Panc1 (cell line): ENCODE data around the gene FUT8. TPM values are rescaled to one million over a fixed set of nuclear protein-coding genes. Genes with fewer than 3 reads are reported as not detected.

Source experiments
- ATAC-seq: fragments of 200-7000 bp; cut with Tn5 transposase; 2 replicates; pipeline ENCODE4 v1.9.1; 2020; ENCODE audit warnings: mild to moderate bottlenecking, moderate library complexity
- BruUV-seq: library from RNA; stranded (reverse); fragments of 400-500 nt; replicated peaks from 2 replicates; lab custom pipeline; 2021; lab: Mats Ljungman, UMichigan
- CTCF ChIA-PET: fragments of 300-600 bp; sonication (Branson Sonifier 250); formaldehyde crosslinking; loops from one replicate; lab custom pipeline; 2022; ENCODE audit warnings: antibody characterized with exemption; lab: Charles Lee
- POLR2A ChIA-PET: fragments of 300-600 bp; sonication (Branson Sonifier 250); formaldehyde crosslinking; loops from one replicate; lab custom pipeline; 2022; ENCODE audit warnings: antibody characterized with exemption; lab: Charles Lee
- DNase-seq: peaks from one replicate; pipeline ENCODE4 v3.0.0-alpha.2; 2010; ENCODE audit warnings: low read depth, low spot score
- H3K27ac ChIP-seq: 2 replicates; pipeline ENCODE4 v1.5.1; 2011; ENCODE audit warnings: mild to moderate bottlenecking, low read length, inconsistent platforms
- H3K27me3 ChIP-seq: fragments of 200-500 bp; sonication (Bioruptor generic); 2 replicates; pipeline ENCODE4 v1.6.0; 2014; ENCODE audit warnings: low read length, inconsistent platforms; ENCODE audit not compliant: control insufficient read depth, insufficient read depth
- H3K36me3 ChIP-seq: fragments of 200-500 bp; sonication (Bioruptor generic); 2 replicates; pipeline ENCODE4 v1.5.1; 2014; ENCODE audit warnings: inconsistent platforms, mild to moderate bottlenecking, low read length, moderate library complexity; ENCODE audit not compliant: control insufficient read depth, insufficient read depth
- H3K4me1 ChIP-seq: 2 replicates; pipeline ENCODE4 v1.5.1; 2011; ENCODE audit warnings: inconsistent platforms, mild to moderate bottlenecking, low read length, moderate library complexity; ENCODE audit not compliant: control insufficient read depth, insufficient read depth
- H3K4me3 ChIP-seq, 2 experiments: 2 replicates each; pipeline ENCODE4 v1.5.1; 2011 to 2012; ENCODE audit warnings: low read depth in 2 of 2, low read length in 2 of 2, mild to moderate bottlenecking in 2 of 2, inconsistent platforms in 1 of 2, moderate library complexity in 1 of 2
- H3K9me3 ChIP-seq: fragments of 200-500 bp; sonication (Bioruptor generic); 2 replicates; pipeline ENCODE4 v1.5.1; 2014; ENCODE audit warnings: low read depth, mild to moderate bottlenecking, inconsistent platforms, low read length, moderate library complexity; ENCODE audit not compliant: control insufficient read depth, insufficient read depth
- CTCF ChIP-seq: fragments of 450-650 bp; IDR thresholded peaks from 2 replicates; pipeline ENCODE4 v1.5.1; 2017; ENCODE audit warnings: mild to moderate bottlenecking
- POLR2AphosphoS5 ChIP-seq: IDR thresholded peaks from 2 replicates; pipeline ENCODE4 v1.6.1; 2012; ENCODE audit warnings: mild to moderate bottlenecking, low read depth, low read length, moderate library complexity
- SIN3A ChIP-seq: IDR thresholded peaks from 2 replicates; pipeline ENCODE4 v1.6.1; 2012; ENCODE audit warnings: low read depth, mild to moderate bottlenecking, low read length, moderate library complexity, borderline replicate concordance; ENCODE audit not compliant: insufficient read depth
- TCF7L2 ChIP-seq: IDR thresholded peaks from 2 replicates; pipeline ENCODE4 v1.6.1; 2011; ENCODE audit warnings: mild to moderate bottlenecking, low read depth, low read length, inconsistent platforms
- in situ Hi-C: cut with HindIII; loops from 2 replicates; pipeline ENCODE4 v1.10.0; 2016; ENCODE audit warnings: low sequenced_read_pairs, low pct_unique_long_range_greater_than_20kb
- intact Hi-C: fragments of 100-400 bp; cut with micrococcal nuclease; formaldehyde crosslinking; loops from one replicate; pipeline ENCODE4 v1.10.0; 2022; ENCODE audit not compliant: unreplicated experiment
- total RNA-seq: library from RNA; stranded (reverse); gene quantifications from one replicate; pipeline ENCODE4 v1.2.1, GENCODE V29; 2021; ENCODE audit not compliant: unreplicated experiment
- TF ChIP-seq, protein P1 (sequence below), 2 experiments: IDR thresholded peaks; 2 replicates each; pipeline ENCODE4 v1.6.1; 2011 to 2012; ENCODE audit warnings: low read depth in 2 of 2, control low read depth in 1 of 2, low read length in 1 of 2, mild to moderate bottlenecking in 1 of 2, moderate library complexity in 1 of 2; ENCODE audit not compliant: insufficient read depth in 1 of 2

The FUT8 gene
- total RNA-seq, 1 experiment from 2014 or later = 31.4 TPM

- POLR2A ChIA-PET = interaction anchor here (0.6 kb wide), 1 partner anchor 162 kb away, joined by 3 read pairs; no protein-coding TSS in a partner anchor
- ATAC-seq (no peak), DNase-seq (no peak)
- Histone ChIP-seq H3K27me3 (no peaks in the 10 kb centered on the region), H3K4me1 (no peaks in the 10 kb centered on the region), H3K27ac (no peak overlapping the region), H3K4me3 (no peak overlapping the region), H3K9me3 (no peaks in the 10 kb centered on the region), H3K36me3 (no peaks in the 10 kb centered on the region)
- CTCF ChIA-PET = no interaction called here
- no TSS peak for BruUV-seq
- in situ Hi-C loops (no loop called here), intact Hi-C loops (no loop called here)
- TF ChIP-seq TCF7L2 = no peak
- no peak for TF ChIP-seq SIN3A
- no peak for TF ChIP-seq CTCF
- no peak for TF ChIP-seq POLR2AphosphoS5
- TF ChIP-seq, protein P1, sequence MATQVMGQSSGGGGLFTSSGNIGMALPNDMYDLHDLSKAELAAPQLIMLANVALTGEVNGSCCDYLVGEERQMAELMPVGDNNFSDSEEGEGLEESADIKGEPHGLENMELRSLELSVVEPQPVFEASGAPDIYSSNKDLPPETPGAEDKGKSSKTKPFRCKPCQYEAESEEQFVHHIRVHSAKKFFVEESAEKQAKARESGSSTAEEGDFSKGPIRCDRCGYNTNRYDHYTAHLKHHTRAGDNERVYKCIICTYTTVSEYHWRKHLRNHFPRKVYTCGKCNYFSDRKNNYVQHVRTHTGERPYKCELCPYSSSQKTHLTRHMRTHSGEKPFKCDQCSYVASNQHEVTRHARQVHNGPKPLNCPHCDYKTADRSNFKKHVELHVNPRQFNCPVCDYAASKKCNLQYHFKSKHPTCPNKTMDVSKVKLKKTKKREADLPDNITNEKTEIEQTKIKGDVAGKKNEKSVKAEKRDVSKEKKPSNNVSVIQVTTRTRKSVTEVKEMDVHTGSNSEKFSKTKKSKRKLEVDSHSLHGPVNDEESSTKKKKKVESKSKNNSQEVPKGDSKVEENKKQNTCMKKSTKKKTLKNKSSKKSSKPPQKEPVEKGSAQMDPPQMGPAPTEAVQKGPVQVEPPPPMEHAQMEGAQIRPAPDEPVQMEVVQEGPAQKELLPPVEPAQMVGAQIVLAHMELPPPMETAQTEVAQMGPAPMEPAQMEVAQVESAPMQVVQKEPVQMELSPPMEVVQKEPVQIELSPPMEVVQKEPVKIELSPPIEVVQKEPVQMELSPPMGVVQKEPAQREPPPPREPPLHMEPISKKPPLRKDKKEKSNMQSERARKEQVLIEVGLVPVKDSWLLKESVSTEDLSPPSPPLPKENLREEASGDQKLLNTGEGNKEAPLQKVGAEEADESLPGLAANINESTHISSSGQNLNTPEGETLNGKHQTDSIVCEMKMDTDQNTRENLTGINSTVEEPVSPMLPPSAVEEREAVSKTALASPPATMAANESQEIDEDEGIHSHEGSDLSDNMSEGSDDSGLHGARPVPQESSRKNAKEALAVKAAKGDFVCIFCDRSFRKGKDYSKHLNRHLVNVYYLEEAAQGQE (IDR thresholded peaks at IDR 0.05; ENCODE audit: insufficient read depth in 1 of 2, low read depth in 2 of 2, low read length in 1 of 2) = no peak
Observed at GRCh38 chr14:65661865-65662264, 249.3 kb downstream of the FUT8 start.

GRCh38 chr14:65664436-65664835 is 251.9 kb downstream of the FUT8 start:
- Histone ChIP-seq H3K36me3 (no peaks in the 10 kb centered on the region), H3K9me3 (no peaks in the 10 kb centered on the region), H3K27ac (no peak overlapping the region), H3K4me1 (no peaks in the 10 kb centered on the region), H3K4me3 (no peak overlapping the region), H3K27me3 (no peaks in the 10 kb centered on the region)
- BruUV-seq = no TSS peak
- DNase-seq (no peak), ATAC-seq (no peak)
- intact Hi-C loops = no loop called here
- TF ChIP-seq, protein P1 (IDR thresholded peaks at IDR 0.05; ENCODE audit: insufficient read depth in 1 of 2, low read depth in 2 of 2, low read length in 1 of 2) = no peak
- TF ChIP-seq POLR2AphosphoS5 = no peak
- no peak for TF ChIP-seq SIN3A
- TF ChIP-seq CTCF = no peak
- TF ChIP-seq TCF7L2 = no peak
- in situ Hi-C loops = no loop called here
- ChIA-PET POLR2A (no interaction called here), CTCF (no interaction called here)
